HEK293 (cell line): ENCODE data around the gene SAXO1.

Experiments
- CTCF ChIP-seq: fragments of 450-650 bp; formaldehyde crosslinking; IDR thresholded peaks from 2 replicates; pipeline ENCODE4 v1.5.1; 2016; ENCODE audit warnings: missing biosample characterization, missing genetic modification characterization
- ZBTB20 ChIP-seq: fragments of 450-650 bp; formaldehyde crosslinking; IDR thresholded peaks from 2 replicates; pipeline ENCODE4 v1.5.1; 2016; ENCODE audit warnings: missing biosample characterization, missing genetic modification characterization
- ZNF138 ChIP-seq: fragments of 450-650 bp; formaldehyde crosslinking; IDR thresholded peaks from 2 replicates; pipeline ENCODE4 v1.5.1; 2016; ENCODE audit warnings: missing biosample characterization, missing genetic modification characterization, borderline replicate concordance
- ZNF777 ChIP-seq: fragments of 450-650 bp; formaldehyde crosslinking; IDR thresholded peaks from 2 replicates; pipeline ENCODE4 v1.5.1; 2017; ENCODE audit warnings: missing biosample characterization, missing genetic modification characterization, borderline replicate concordance

DNA sequence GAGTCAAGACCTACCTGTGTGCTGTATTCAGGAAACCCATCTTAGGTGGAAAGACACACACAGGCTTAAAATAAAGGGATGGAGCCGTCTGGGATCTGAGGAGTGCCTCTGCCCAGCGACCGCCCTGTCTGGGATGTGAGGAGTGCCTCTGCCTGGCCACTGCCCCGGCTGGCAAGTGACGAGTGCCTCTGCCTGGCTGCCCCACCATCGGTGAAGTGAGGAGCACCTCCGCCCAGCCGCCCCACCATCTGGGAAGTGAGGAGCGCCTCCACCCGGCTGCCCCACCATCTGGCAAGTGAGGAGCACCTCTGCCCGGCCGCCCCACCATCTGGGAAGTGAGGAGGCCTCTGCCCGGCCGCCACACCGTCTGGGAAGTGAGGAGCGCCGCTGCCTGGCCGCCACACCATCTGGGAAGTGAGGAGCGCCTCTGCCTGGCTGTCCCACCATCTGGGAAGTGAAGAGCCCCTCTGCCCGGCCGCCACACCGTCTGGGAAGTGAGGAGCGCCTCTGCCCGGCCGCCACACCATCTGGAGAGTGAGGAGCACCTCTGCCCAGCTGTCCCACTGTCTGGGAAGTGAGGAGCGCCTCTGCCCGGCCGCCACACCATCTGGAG, 33.7 kb downstream of the SAXO1 start:
- TF ChIP-seq CTCF (no peak), ZBTB20 (tag by site-specific recombination) (no peak), ZNF777 (tag by site-specific recombination) (no peak), ZNF138 (tag by site-specific recombination) (no peak)
